Gastrocnemius medialis (tissue), 4 donors: ENCODE results near the gene RBM33. TPM values are rescaled to one million over a fixed set of nuclear protein-coding genes. Genes with fewer than 3 reads are reported as not detected.

Experiments
- ATAC-seq, 2 donors: fragments of 150-250 bp; one replicate each; pipeline ENCODE4 v1.9.1; 2016
- DNase-seq, 2 donors: peaks; one replicate each; pipeline ENCODE4 v3.0.0-alpha.2; 2019
- H3K27ac ChIP-seq, 4 donors: fragments of 200-600 bp; sonication (generic); 1 replicate in 1 of 4; 2 replicates in 3 of 4; pipeline ENCODE4 v1.5.1; 2016 to 2018; ENCODE audit warnings: mild to moderate bottlenecking in 2 of 4, moderate library complexity in 1 of 4
- H3K27me3 ChIP-seq, 3 donors: fragments of 200-600 bp; sonication (generic) in 2 of 3; 1 replicate in 1 of 3; 2 replicates in 2 of 3; pipeline versions ENCODE4 v1.5.1 to v1.6.0; 2016 to 2019; ENCODE audit warnings: mild to moderate bottlenecking in 1 of 3, moderate library complexity in 1 of 3
- H3K36me3 ChIP-seq, 2 donors: fragments of 200-600 bp; sonication (generic) in 1 of 2; one replicate each; pipeline ENCODE4 v1.5.1; 2017 to 2018
- H3K4me1 ChIP-seq, 2 donors: fragments of 200-600 bp; sonication (generic) in 1 of 2; one replicate each; pipeline ENCODE4 v1.5.1; 2016 to 2017; ENCODE audit warnings: mild to moderate bottlenecking in 2 of 2
- H3K4me3 ChIP-seq, 4 donors: fragments of 200-600 bp; sonication (generic) in 3 of 4; 1 replicate in 1 of 4; 2 replicates in 3 of 4; pipeline ENCODE4 v1.5.1; 2016 to 2019; ENCODE audit warnings: mild to moderate bottlenecking in 2 of 4
- H3K9me3 ChIP-seq, 3 donors: fragments of 200-600 bp; sonication (generic) in 2 of 3; 1 replicate in 1 of 3; 2 replicates in 2 of 3; pipeline ENCODE4 v1.5.1; 2016 to 2019
- POLR2A ChIP-seq, 2 donors: fragments of 450-650 bp; IDR thresholded peaks; one replicate each; pipeline ENCODE4 v1.6.1; 2017; ENCODE audit warnings: antibody characterized with exemption in 2 of 2, mild to moderate bottlenecking in 2 of 2, moderate library complexity in 2 of 2
- in situ Hi-C, 4 donors: fragments of 200-750 bp; cut with MboI; loops; one replicate each; pipeline versions ENCODE4 v1.15.0 to v1.8.0; 2017; ENCODE audit warnings: low sequenced_read_pairs in 4 of 4
- intact Hi-C: fragments of 100-400 bp; cut with DNase I; formaldehyde crosslinking; loops from one replicate; pipeline ENCODE4 v1.15.1; 2023; ENCODE audit warnings: low total_unique reads
- total RNA-seq, 4 donors: library from RNA; depleted of rRNA; stranded (reverse); fragments of >200 nt; gene quantifications; one replicate each; pipeline versions ENCODE4 v1.1.0 to v1.2.3, GENCODE V29; 2016
- TF ChIP-seq, protein P1 (sequence below), 5 experiments: fragments of 450-650 bp in 3 of 5; fragments of 200-600 bp in 2 of 5; sonication (generic) in 2 of 5; IDR thresholded peaks in 4 of 5; conservative IDR thresholded peaks in 1 of 5; 1 replicate in 4 of 5; 2 replicates in 1 of 5; pipeline ENCODE4 v1.5.1; 2016 to 2019; ENCODE audit warnings: antibody characterized with exemption in 5 of 5, mild to moderate bottlenecking in 3 of 5, moderate library complexity in 3 of 5

RBM33 gene
- total RNA-seq, 4 donors from 2014 or later = 16.6 to 30.0 (median 28.1) TPM

DNA sequence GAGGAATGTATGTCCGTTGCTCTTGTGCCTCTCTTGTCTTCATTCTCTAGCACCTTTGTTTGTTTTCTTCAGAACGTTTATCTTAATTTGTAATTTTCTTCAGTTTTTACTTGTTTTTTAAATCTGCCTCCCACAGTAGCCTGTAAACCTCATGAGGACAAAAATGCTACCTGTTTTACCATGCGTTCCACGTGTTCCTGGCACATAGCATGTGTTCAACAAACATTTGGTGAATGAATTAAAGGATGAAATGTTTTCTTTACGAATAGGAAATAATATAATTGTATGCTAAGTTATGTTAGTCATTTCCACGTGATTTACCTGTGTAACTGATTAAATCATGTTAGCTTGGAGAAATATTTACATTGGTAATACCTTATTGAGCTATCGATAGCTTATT lies 2.2 kb downstream of the RBM33 start:
- Histone ChIP-seq H3K36me3 (peaks cover 0 to 12% of the 10 kb centered on the region in 2 donors), H3K4me3 (peak overlapping the region in 1 of 4 donors; percentile 90), H3K27ac (peak overlapping the region in 2 of 4 donors; percentile 93 to 96), H3K27me3 (no peaks in the 10 kb centered on the region), H3K9me3 (peaks cover 0 to 6% (median 0%) of the 10 kb centered on the region in 3 donors), H3K4me1 (peaks cover 29 to 37% of the 10 kb centered on the region in 2 donors)
- ATAC-seq = no peak
- in situ Hi-C loops (no loop called here), intact Hi-C loops (loop anchor here (5.0 kb wide), 1 partner anchor 91 kb away; no protein-coding TSS in a partner anchor)
- TF ChIP-seq, protein P1, sequence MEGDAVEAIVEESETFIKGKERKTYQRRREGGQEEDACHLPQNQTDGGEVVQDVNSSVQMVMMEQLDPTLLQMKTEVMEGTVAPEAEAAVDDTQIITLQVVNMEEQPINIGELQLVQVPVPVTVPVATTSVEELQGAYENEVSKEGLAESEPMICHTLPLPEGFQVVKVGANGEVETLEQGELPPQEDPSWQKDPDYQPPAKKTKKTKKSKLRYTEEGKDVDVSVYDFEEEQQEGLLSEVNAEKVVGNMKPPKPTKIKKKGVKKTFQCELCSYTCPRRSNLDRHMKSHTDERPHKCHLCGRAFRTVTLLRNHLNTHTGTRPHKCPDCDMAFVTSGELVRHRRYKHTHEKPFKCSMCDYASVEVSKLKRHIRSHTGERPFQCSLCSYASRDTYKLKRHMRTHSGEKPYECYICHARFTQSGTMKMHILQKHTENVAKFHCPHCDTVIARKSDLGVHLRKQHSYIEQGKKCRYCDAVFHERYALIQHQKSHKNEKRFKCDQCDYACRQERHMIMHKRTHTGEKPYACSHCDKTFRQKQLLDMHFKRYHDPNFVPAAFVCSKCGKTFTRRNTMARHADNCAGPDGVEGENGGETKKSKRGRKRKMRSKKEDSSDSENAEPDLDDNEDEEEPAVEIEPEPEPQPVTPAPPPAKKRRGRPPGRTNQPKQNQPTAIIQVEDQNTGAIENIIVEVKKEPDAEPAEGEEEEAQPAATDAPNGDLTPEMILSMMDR (IDR thresholded peaks at IDR 0.05 in 4 of 5, conservative IDR thresholded peaks at IDR 0.05 in 1 of 5) = no peak
- TF ChIP-seq POLR2A (IDR thresholded peaks at IDR 0.05) = no peak
- no peak for DNase-seq

- H3K36me3 ChIP-seq = peaks cover 0 to 6% of the 10 kb centered on the region in 2 donors
- H3K4me1 ChIP-seq = peaks cover 34 to 44% of the 10 kb centered on the region in 2 donors
- intact Hi-C loops (loop anchor here (5.0 kb wide), 1 partner anchor 90 kb away; no protein-coding TSS in a partner anchor), in situ Hi-C loops (no loop called here)
- no peak overlapping the region for H3K27ac ChIP-seq
- ATAC-seq = no peak
- no peak overlapping the region for H3K4me3 ChIP-seq
- DNase-seq = no peak
- peaks cover 0 to 6% (median 0%) of the 10 kb centered on the region in 3 donors for H3K9me3 ChIP-seq
- no peak for TF ChIP-seq POLR2A (IDR thresholded peaks at IDR 0.05)
- TF ChIP-seq, protein P1 (IDR thresholded peaks at IDR 0.05 in 4 of 5, conservative IDR thresholded peaks at IDR 0.05 in 1 of 5) = no peak
- H3K27me3 ChIP-seq = no peaks in the 10 kb centered on the region
These were observed 2.8 kb downstream of the RBM33 start for GRCh38 chr7:155647302-155647701.

- TF ChIP-seq POLR2A (IDR thresholded peaks at IDR 0.05) = no peak
- in situ Hi-C loops (no loop called here), intact Hi-C loops (loop anchor here (5.0 kb wide), 1 partner anchor 90 kb away; no protein-coding TSS in a partner anchor)
- H3K27me3 ChIP-seq = no peaks in the 10 kb centered on the region
- peaks cover 0 to 6% of the 10 kb centered on the region in 2 donors for H3K36me3 ChIP-seq
- H3K4me3 ChIP-seq = no peak overlapping the region
- no peak for DNase-seq
- H3K9me3 ChIP-seq = peaks cover 0 to 6% (median 0%) of the 10 kb centered on the region in 3 donors
- no peak for ATAC-seq
- no peak overlapping the region for H3K27ac ChIP-seq
- peaks cover 38 to 46% of the 10 kb centered on the region in 2 donors for H3K4me1 ChIP-seq
These were observed 3.3 kb downstream of the RBM33 start for GRCh38 chr7:155647734-155648133.

- H3K4me3 ChIP-seq = no peak overlapping the region
- no peaks in the 10 kb centered on the region for H3K27me3 ChIP-seq
- H3K27ac ChIP-seq = no peak overlapping the region
- H3K9me3 ChIP-seq = peaks cover 0 to 6% (median 0%) of the 10 kb centered on the region in 3 donors
- ATAC-seq (no peak), DNase-seq (no peak)
- TF ChIP-seq, protein P1 (IDR thresholded peaks at IDR 0.05 in 4 of 5, conservative IDR thresholded peaks at IDR 0.05 in 1 of 5) = no peak
- TF ChIP-seq POLR2A (IDR thresholded peaks at IDR 0.05) = no peak
- in situ Hi-C loops (no loop called here), intact Hi-C loops (loop anchor here (5.0 kb wide), 1 partner anchor 88 kb away; no protein-coding TSS in a partner anchor)
- peaks cover 43 to 48% of the 10 kb centered on the region in 2 donors for H3K4me1 ChIP-seq
- H3K36me3 ChIP-seq = peaks cover 0 to 6% of the 10 kb centered on the region in 2 donors
These were observed 4.4 kb downstream of the RBM33 start for GRCh38 chr7:155648752-155649339.

GRCh38 chr7:155649588-155649987 lies 5.1 kb downstream of the RBM33 start:
- Histone ChIP-seq H3K27ac (no peak overlapping the region), H3K9me3 (peaks cover 0 to 6% (median 0%) of the 10 kb centered on the region in 3 donors), H3K4me1 (peaks cover 50 to 55% of the 10 kb centered on the region in 2 donors), H3K36me3 (peaks cover 0 to 6% of the 10 kb centered on the region in 2 donors), H3K4me3 (no peak overlapping the region), H3K27me3 (no peaks in the 10 kb centered on the region)
- no peak for ATAC-seq
- no peak for DNase-seq
- intact Hi-C loops = loop anchor here (5.0 kb wide), 1 partner anchor 88 kb away; no protein-coding TSS in a partner anchor
- no peak for TF ChIP-seq POLR2A (IDR thresholded peaks at IDR 0.05)
- TF ChIP-seq, protein P1 (IDR thresholded peaks at IDR 0.05 in 4 of 5, conservative IDR thresholded peaks at IDR 0.05 in 1 of 5) = no peak
- in situ Hi-C loops = no loop called here
